NCI-H82 (cell line): ENCODE measurements around the gene TTC34.
"Not testable (repeated sequence)": the region's sequence is repeated elsewhere in the genome, so short reads cannot be mapped to it uniquely, and the experiment has no call there.

Experiments used
- DNase-seq: peaks from one replicate; lab custom pipeline; 2025; lab: John Stamatoyannopoulos, UW

The TTC34 gene

DNA sequence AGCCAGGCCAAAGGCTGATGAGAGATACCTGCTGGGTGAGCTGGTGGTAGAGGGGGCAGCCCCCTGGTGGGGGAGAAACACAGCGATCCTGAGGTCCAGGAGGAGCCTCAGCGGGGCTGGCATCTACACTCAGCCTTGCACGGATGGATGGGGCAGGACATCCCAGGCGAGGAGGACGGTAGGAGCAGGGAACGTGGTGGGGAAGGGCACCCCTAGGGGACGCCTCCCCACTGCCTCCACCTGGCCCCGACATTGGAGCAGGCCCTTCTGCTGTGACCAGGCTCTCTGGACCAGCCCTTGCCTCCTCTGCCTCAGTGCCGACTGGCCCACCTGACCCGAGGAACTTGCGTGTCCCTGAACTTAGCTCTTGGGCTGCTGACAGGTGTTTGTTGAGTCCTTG, 162.3 kb downstream of the TTC34 start:
- no peak for DNase-seq

DNA sequence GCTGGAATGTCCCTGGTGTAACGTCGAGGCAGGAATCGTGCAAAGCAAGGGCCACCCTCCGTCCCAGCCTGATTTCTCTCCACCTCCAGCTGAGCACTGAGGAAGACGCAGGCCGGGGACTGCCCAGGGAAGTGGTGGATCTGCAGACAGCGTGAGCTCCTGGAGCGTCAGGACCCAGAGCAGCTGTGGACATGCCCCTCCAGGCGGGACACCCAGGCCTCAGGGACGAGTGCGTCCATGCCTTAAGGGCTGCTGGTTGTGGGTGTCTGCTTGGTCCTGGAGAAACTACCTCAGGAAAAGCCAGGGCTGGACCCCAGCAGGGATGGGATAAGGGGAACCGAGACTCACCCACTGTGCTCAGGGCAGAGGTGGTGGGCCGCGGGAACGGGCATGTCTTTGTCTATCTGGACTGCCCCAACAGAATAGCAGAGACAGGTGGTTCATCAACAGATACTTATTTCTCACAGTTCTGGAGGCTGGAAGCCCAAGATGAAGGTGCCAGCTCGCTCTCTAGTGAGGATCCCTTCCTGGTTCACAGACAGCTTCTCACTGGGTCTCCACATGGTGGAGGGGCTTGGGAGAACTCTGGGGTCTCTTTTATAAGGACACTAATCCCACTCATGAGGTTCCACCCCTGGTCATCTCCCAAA, 162.9 kb downstream of the TTC34 start:
- DNase-seq: no peak

GRCh38 chr1:2637442-2638145, 163.9 kb downstream of the TTC34 start:
- DNase-seq: no peak

GRCh38 chr1:2636733-2637132, 164.8 kb downstream of the TTC34 start:
- DNase-seq: no peak

GRCh38 chr1:2635361-2636010, 166.0 kb downstream of the TTC34 start:
- DNase-seq: no peak

- DNase-seq: no peak
These were observed 167.5 kb downstream of the TTC34 start for GRCh38 chr1:2633936-2634491.

- DNase-seq: no peak
These were observed 168.0 kb downstream of the TTC34 start for GRCh38 chr1:2633366-2633935.

- no peak for DNase-seq
These were observed 168.7 kb downstream of the TTC34 start, which contains the start of gene MMEL1 for GRCh38 chr1:2632561-2633361. Gene MMEL1 (minus strand): TSS chr1:2633016. CDS start chr1:2629484, 3,532 bp downstream.

GRCh38 chr1:2632051-2632430, 169.5 kb downstream of the TTC34 start:
- DNase-seq: no peak

DNA sequence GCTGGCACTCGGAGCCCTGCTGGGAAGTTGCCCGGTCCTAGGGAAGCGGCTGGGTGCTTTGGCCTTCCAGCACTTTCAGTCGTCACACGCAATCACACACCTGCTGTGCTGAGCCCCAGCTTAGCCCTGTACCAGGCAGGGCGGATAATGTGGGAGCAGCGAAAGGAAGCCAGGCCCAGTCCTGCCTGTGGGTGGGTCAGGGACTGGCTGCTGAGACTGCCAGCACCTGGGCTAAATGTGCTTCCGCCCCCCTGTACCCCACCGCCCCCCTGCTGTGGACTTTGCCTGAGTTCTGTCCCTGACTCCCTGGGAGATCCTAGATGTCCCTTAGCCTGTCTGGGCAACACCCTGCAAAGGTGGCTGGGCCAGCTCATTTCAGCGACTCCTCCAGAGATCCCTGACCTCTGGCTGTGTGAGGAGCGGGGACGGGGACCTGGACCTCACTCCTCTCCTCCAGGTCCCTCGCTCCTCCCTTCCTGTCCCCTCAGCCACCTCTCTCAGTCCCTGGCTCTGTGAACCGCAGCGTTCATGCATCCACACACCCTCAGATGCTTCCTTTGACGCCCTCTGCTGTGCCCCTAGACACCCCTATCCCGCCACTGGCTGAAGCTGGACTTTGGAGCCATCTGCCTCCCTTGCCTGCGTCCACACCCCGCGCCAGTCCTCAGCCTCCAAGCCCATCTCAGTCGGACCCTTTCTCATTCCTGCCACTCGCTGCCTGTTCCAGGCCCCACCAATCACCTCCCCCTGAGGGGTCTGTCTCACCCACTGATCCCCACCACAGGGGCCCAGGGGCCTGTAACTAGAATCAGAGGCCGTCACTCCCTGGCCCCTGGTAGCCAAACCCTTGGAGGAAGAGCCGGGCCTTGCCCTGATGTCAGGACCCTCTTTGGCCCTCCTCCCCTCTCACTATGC, 170.1 kb downstream of the TTC34 start:
- DNase-seq: no peak

DNA sequence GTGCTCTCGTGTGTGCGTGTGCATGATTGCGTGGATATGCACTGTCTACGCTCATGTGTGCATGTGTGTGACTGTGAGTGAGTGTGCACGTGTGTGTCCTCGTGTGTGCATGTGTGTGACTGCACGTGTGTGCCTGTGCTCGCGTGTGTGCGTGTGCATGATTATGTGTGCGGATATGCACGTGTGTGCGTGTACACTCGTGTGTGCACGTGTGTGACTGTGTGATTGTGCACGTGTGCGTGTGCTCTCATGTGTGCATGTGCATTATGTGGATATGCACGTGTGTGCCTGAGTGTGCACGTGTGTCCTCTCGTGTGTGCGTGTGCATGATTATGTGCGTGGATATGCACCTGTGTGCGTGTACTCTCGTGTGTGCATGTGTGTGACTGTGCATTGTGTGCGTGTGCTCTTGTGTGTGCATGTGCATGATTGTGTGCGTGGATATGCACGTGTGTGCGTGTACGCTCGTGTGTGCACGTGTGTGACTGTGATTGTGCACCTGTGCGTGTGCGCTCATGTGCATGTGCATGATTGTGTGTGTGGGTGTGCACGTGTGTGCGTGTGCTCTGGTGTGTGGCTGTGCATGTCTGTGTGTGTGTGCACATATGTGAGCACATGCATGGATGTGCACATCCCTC, 170.9 kb downstream of the TTC34 start:
- DNase-seq: no peak

DNA sequence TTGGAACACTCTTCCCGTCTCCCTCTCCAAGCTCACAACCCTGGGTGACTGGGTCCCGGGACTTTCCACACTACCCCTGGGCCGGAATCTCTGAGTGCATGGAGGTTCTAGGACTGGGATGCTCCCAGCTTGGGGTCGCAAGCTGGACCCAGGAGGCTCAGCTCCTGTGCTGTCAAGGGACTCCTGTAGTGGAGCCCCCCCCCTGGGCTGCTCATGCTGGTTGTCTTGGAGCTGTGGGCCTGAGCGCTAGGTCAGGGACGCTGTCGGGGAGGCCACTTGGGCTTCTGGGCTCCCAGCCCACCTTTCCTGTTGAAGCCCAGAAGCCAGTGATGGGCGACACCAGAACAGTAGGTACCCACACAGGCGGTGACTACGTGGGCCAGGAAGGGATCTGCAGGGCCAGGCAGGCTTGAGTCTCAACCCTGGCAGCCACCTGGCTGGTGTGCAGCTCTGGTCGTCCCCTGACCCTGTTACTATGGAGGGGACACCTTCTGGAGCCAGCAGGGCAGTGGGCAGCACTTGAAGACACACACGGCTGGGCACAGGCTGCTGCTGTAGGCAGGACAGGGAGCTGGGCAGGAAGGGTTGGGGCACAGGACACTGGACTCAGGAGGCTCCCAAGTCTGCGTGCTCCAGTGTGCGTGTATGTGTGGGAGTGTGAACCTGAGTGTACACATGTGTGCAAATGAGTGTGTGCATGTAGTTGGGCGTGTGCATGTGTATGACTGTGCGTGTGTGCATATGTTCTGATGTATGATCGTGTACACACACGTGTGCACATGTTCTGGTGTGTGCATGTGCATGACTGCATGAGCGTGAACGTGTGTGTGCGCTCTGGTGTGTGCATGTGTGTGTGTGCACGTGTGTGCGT, 171.6 kb downstream of the TTC34 start:
- DNase-seq: no peak

- no peak for DNase-seq
These were observed 172.4 kb downstream of the TTC34 start for GRCh38 chr1:2628933-2629626.

- DNase-seq: no peak
These were observed 173.1 kb downstream of the TTC34 start for GRCh38 chr1:2628191-2628932.

DNA sequence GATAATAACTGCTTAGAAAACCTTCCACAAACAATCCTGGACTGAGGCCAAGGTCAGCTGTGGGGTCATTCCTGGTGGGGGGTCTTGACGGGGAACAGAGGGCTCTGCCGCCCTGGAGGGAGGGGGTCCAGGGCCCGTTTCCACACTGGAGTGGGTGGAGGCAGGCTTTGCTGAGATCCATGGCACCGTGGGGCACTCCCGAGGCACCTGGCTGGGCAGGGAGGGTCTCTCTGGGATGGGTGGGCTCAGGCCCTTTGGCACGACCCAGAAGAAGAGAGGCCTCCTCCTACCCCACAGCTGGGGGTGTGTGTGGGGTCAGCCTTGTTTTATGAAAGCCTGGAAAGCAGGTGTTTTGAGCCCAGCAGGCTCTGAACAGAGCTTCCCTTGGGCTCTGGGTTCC, 173.7 kb downstream of the TTC34 start:
- DNase-seq: no peak

DNA sequence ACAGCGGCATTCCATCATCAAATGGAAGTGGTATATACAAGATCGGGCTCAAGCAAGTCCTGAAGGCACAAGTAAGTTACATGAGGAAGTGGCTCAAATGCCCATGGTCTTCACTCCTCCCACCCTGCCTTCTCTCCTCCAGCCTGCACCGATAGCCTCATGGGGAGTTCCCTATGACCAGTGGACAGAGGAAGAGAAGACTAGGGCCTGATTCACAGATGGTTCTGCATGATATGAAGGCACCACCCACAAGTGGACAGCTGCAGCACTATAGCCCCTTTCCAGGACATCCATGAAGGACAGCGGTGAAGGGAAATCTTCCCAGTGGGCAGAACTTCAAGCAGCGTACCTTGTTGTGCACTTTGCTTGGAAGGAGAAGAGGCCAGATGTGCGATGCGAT, 175.7 kb downstream of the TTC34 start:
- DNase-seq: not testable (repeated sequence)

DNA sequence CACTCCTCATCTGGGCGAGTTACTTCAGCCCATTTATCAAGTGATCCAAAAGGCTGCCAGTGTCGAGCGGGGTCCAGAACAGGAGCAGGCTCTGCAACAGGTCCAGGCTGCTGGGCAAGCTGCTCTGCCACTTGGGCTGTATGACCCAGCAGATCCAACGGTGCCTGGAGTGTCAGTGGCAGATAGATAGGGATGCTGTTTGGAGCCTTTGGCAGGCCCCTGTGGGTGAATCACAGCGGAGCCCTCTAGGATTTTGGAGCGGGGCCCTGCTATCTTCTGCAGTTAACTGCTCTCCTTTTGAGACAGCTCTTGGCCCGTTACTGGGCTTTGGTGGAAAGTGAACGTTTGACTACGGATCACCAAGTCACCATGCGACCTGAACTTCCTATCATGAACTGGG, 176.2 kb downstream of the TTC34 start:
- DNase-seq: no peak
